WERI-Rb-1 (cell line): ENCODE data around the gene GALNTL6.

Source experiments
- DNase-seq: peaks from one replicate; pipeline ENCODE4 v3.0.0-alpha.2; 2020
- H3K27ac ChIP-seq: fragments of 250-450 bp; sonication (Bioruptor Pico); 2 replicates; pipeline ENCODE4 v1.5.1; 2020; ENCODE audit warnings: mild to moderate bottlenecking, moderate library complexity
- H3K27me3 ChIP-seq: fragments of 250-450 bp; sonication (Bioruptor Pico); 2 replicates; pipeline ENCODE4 v1.5.1; 2021; ENCODE audit warnings: mild to moderate bottlenecking, low read depth, moderate library complexity; ENCODE audit not compliant: insufficient read depth, severe bottlenecking
- H3K36me3 ChIP-seq: fragments of 250-450 bp; sonication (Bioruptor Pico); 2 replicates; pipeline ENCODE4 v1.5.1; 2020; ENCODE audit warnings: mild to moderate bottlenecking, moderate library complexity
- H3K4me3 ChIP-seq: 2 replicates; pipeline ENCODE4 v1.5.1; 2011; ENCODE audit warnings: low read depth, mild to moderate bottlenecking, control low read depth, low read length
- H3K9me3 ChIP-seq: fragments of 250-450 bp; sonication (Bioruptor Pico); 2 replicates; pipeline ENCODE4 v1.5.1; 2021; ENCODE audit warnings: mild to moderate bottlenecking, moderate library complexity; ENCODE audit not compliant: severe bottlenecking
- CTCF ChIP-seq: IDR thresholded peaks from 2 replicates; pipeline ENCODE4 v1.5.1; 2011; ENCODE audit warnings: low read depth, mild to moderate bottlenecking, control low read depth, inconsistent platforms, low read length

Gene GALNTL6

GRCh38 chr4:171948038-171948437 is 134.8 kb downstream of the GALNTL6 start:
- no peak for TF ChIP-seq CTCF
- H3K27me3 ChIP-seq, result no peaks in the 10 kb centered on the region
- H3K9me3 ChIP-seq, result no peaks in the 10 kb centered on the region
- H3K4me3 ChIP-seq, result no peak overlapping the region
- no peak overlapping the region for H3K27ac ChIP-seq
- DNase-seq, result no peak
- H3K36me3 ChIP-seq, result no peaks in the 10 kb centered on the region

GRCh38 chr4:171954650-171955049 is 141.4 kb downstream of the GALNTL6 start:
- no peak overlapping the region for H3K27ac ChIP-seq
- DNase-seq, result no peak
- H3K27me3 ChIP-seq, result no peaks in the 10 kb centered on the region
- H3K36me3 ChIP-seq, result no peaks in the 10 kb centered on the region
- H3K4me3 ChIP-seq, result no peak overlapping the region
- TF ChIP-seq CTCF, result no peak
- H3K9me3 ChIP-seq, result no peaks in the 10 kb centered on the region

- no peak for DNase-seq
- Histone ChIP-seq H3K27ac (no peak overlapping the region), H3K36me3 (no peaks in the 10 kb centered on the region), H3K4me3 (no peak overlapping the region), H3K27me3 (no peaks in the 10 kb centered on the region), H3K9me3 (no peaks in the 10 kb centered on the region)
- TF ChIP-seq CTCF, result no peak
These were observed 143.5 kb downstream of the GALNTL6 start for GRCh38 chr4:171956678-171957077.

GRCh38 chr4:171962110-171962509 is 148.9 kb downstream of the GALNTL6 start:
- no peak for DNase-seq
- Histone ChIP-seq H3K27ac (no peak overlapping the region), H3K36me3 (no peaks in the 10 kb centered on the region), H3K4me3 (no peak overlapping the region), H3K9me3 (no peaks in the 10 kb centered on the region), H3K27me3 (no peaks in the 10 kb centered on the region)
- TF ChIP-seq CTCF, result no peak

GRCh38 chr4:171966356-171966755 is 153.2 kb downstream of the GALNTL6 start:
- no peak overlapping the region for H3K4me3 ChIP-seq
- no peaks in the 10 kb centered on the region for H3K36me3 ChIP-seq
- TF ChIP-seq CTCF, result no peak
- no peak for DNase-seq
- H3K9me3 ChIP-seq, result no peaks in the 10 kb centered on the region
- no peak overlapping the region for H3K27ac ChIP-seq
- no peaks in the 10 kb centered on the region for H3K27me3 ChIP-seq

GRCh38 chr4:171978216-171978615 is 165.0 kb downstream of the GALNTL6 start:
- Histone ChIP-seq H3K27me3 (no peaks in the 10 kb centered on the region), H3K36me3 (no peaks in the 10 kb centered on the region), H3K27ac (no peak overlapping the region), H3K4me3 (no peak overlapping the region), H3K9me3 (no peaks in the 10 kb centered on the region)
- TF ChIP-seq CTCF, result no peak
- DNase-seq, result no peak
